Measurements from ENCODE around the gene TMEM61. TPM values are rescaled to one million over a fixed set of nuclear protein-coding genes. Genes with fewer than 3 reads are reported as not detected.

Gene TMEM61
- total and polyA plus RNA-seq, 8 donors, result 0.55 to 130 (median 1.6) TPM; not detected in 1

DNA sequence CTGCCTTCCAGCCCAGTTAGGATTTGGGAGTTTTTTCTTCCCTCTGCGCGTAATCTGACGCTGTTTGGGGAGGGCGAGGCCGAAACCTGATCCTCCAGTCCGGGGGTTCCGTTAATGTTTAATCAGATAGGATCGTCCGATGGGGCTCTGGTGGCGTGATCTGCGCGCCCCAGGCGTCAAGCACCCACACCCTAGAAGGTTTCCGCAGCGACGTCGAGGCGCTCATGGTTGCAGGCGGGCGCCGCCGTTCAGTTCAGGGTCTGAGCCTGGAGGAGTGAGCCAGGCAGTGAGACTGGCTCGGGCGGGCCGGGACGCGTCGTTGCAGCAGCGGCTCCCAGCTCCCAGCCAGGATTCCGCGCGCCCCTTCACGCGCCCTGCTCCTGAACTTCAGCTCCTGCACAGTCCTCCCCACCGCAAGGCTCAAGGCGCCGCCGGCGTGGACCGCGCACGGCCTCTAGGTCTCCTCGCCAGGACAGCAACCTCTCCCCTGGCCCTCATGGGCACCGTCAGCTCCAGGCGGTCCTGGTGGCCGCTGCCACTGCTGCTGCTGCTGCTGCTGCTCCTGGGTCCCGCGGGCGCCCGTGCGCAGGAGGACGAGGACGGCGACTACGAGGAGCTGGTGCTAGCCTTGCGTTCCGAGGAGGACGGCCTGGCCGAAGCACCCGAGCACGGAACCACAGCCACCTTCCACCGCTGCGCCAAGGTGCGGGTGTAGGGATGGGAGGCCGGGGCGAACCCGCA is 59.1 kb downstream of the TMEM61 start, which contains the start of gene PCSK9:
Gene PCSK9 (plus strand): TSS at position 207 of the 741 bp plus-strand sequence. CDS start 290 bp downstream, at position 497.
- WGBS, 5 donors, result 1 to 3% (median 2%) methylated on average over 29 to 67 of the region's 67 CpGs
- Histone ChIP-seq H3K27me3 (peaks cover 0 to 67% (median 36%) of the 10 kb centered on the region in 3 donors), H3K4me1 (peaks cover 13 to 31% (median 19%) of the 10 kb centered on the region in 4 donors), H3K36me3 (no peaks in the 10 kb centered on the region), H3K4me3 (peak within 1 kb of the TSS; percentile 28 to 42 (median 39)), H3K27ac (no peak within 1 kb of the TSS), H3K9me3 (no peaks in the 10 kb centered on the region)
- intact Hi-C loops (cut with DNase I; ENCODE audit: low total_unique reads), result no loop called here
- peak in 1 of 2 donors; percentile 82 for DNase-seq
- TF ChIP-seq POLR2A (IDR thresholded peaks at IDR 0.05) (no peak), POLR2AphosphoS5 (IDR thresholded peaks at IDR 0.05) (no peak), EP300 (IDR thresholded peaks at IDR 0.05) (no peak)
- TF ChIP-seq, protein P1, sequence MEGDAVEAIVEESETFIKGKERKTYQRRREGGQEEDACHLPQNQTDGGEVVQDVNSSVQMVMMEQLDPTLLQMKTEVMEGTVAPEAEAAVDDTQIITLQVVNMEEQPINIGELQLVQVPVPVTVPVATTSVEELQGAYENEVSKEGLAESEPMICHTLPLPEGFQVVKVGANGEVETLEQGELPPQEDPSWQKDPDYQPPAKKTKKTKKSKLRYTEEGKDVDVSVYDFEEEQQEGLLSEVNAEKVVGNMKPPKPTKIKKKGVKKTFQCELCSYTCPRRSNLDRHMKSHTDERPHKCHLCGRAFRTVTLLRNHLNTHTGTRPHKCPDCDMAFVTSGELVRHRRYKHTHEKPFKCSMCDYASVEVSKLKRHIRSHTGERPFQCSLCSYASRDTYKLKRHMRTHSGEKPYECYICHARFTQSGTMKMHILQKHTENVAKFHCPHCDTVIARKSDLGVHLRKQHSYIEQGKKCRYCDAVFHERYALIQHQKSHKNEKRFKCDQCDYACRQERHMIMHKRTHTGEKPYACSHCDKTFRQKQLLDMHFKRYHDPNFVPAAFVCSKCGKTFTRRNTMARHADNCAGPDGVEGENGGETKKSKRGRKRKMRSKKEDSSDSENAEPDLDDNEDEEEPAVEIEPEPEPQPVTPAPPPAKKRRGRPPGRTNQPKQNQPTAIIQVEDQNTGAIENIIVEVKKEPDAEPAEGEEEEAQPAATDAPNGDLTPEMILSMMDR (IDR thresholded peaks at IDR 0.05), result no peak

- no peaks in the 10 kb centered on the region for H3K36me3 ChIP-seq
- intact Hi-C loops (cut with DNase I; ENCODE audit: low total_unique reads), result no loop called here
- peak overlapping the region; percentile 28 to 42 (median 39) for H3K4me3 ChIP-seq
- WGBS, 5 donors, result 6 to 19% (median 10%) methylated on average over 30 to 49 of the region's 49 CpGs
- peaks cover 0 to 60% (median 36%) of the 10 kb centered on the region in 3 donors for H3K27me3 ChIP-seq
- no peaks in the 10 kb centered on the region for H3K9me3 ChIP-seq
- peak in 1 of 2 donors; percentile 58 for DNase-seq
- H3K27ac ChIP-seq, result no peak overlapping the region
- TF ChIP-seq POLR2AphosphoS5 (IDR thresholded peaks at IDR 0.05) (no peak), POLR2A (IDR thresholded peaks at IDR 0.05) (no peak), EP300 (IDR thresholded peaks at IDR 0.05) (no peak)
- TF ChIP-seq, protein P1 (IDR thresholded peaks at IDR 0.05), result no peak
- H3K4me1 ChIP-seq, result peaks cover 13 to 31% (median 19%) of the 10 kb centered on the region in 4 donors
Measured at GRCh38 chr1:55040083-55040932, 59.9 kb downstream of the TMEM61 start.

GRCh38 chr1:55040933-55041494 is 60.6 kb downstream of the TMEM61 start:
- intact Hi-C loops (cut with DNase I; ENCODE audit: low total_unique reads), result no loop called here
- Histone ChIP-seq H3K36me3 (no peaks in the 10 kb centered on the region), H3K27ac (no peak overlapping the region), H3K4me3 (peak overlapping the region in 1 of 4 donors; percentile 42), H3K4me1 (peaks cover 13 to 28% (median 19%) of the 10 kb centered on the region in 4 donors), H3K9me3 (no peaks in the 10 kb centered on the region), H3K27me3 (peaks cover 0 to 57% (median 36%) of the 10 kb centered on the region in 3 donors)
- TF ChIP-seq, protein P1 (IDR thresholded peaks at IDR 0.05), result no peak
- no peak for TF ChIP-seq POLR2A (IDR thresholded peaks at IDR 0.05)
- TF ChIP-seq POLR2AphosphoS5 (IDR thresholded peaks at IDR 0.05), result no peak
- no peak for TF ChIP-seq EP300 (IDR thresholded peaks at IDR 0.05)
- DNase-seq, result no peak
- WGBS, 5 donors, result 24 to 45% (median 41%) methylated on average over 5 of the region's 5 CpGs

DNA sequence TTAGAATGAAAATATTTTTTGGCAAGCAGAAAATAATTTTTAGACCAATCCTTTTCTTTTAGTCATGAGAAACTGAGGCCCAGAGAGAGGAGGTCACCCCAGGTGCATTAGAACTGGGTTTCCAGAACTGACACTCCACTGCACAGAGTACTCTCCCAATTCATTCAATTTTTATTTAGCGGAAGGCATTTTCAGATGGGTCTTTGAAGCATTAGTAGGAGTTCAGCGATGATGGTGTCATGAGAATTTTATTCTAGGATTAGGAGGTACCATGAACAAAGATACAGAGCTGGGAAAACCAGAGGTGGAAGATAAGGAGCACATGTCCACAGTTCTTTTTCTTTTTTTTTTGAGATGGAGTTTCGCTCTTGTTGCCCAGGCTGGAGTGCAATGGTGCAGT is 61.2 kb downstream of the TMEM61 start:
- Histone ChIP-seq H3K36me3 (no peaks in the 10 kb centered on the region), H3K27ac (no peak overlapping the region), H3K27me3 (peaks cover 0 to 51% (median 36%) of the 10 kb centered on the region in 3 donors), H3K4me3 (no peak overlapping the region), H3K4me1 (peaks cover 13 to 26% (median 19%) of the 10 kb centered on the region in 4 donors), H3K9me3 (no peaks in the 10 kb centered on the region)
- WGBS, 5 donors, result 63 to 91% (median 66%) methylated on average over 3 of the region's 3 CpGs
- no peak for DNase-seq
- TF ChIP-seq EP300 (IDR thresholded peaks at IDR 0.05) (no peak), POLR2AphosphoS5 (IDR thresholded peaks at IDR 0.05) (no peak), POLR2A (IDR thresholded peaks at IDR 0.05) (no peak)
- TF ChIP-seq, protein P1 (IDR thresholded peaks at IDR 0.05), result no peak
- intact Hi-C loops (cut with DNase I; ENCODE audit: low total_unique reads), result no loop called here

All from stomach (tissue), 9 donors.